Measurements from ENCODE around the gene APOH. TPM values are rescaled to one million over a fixed set of nuclear protein-coding genes. Genes with fewer than 3 reads are reported as not detected.

The APOH gene, protein sequence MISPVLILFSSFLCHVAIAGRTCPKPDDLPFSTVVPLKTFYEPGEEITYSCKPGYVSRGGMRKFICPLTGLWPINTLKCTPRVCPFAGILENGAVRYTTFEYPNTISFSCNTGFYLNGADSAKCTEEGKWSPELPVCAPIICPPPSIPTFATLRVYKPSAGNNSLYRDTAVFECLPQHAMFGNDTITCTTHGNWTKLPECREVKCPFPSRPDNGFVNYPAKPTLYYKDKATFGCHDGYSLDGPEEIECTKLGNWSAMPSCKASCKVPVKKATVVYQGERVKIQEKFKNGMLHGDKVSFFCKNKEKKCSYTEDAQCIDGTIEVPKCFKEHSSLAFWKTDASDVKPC
- total RNA-seq (ENCODE audit: low replicate concordance): not detected in 2 replicates

DNA sequence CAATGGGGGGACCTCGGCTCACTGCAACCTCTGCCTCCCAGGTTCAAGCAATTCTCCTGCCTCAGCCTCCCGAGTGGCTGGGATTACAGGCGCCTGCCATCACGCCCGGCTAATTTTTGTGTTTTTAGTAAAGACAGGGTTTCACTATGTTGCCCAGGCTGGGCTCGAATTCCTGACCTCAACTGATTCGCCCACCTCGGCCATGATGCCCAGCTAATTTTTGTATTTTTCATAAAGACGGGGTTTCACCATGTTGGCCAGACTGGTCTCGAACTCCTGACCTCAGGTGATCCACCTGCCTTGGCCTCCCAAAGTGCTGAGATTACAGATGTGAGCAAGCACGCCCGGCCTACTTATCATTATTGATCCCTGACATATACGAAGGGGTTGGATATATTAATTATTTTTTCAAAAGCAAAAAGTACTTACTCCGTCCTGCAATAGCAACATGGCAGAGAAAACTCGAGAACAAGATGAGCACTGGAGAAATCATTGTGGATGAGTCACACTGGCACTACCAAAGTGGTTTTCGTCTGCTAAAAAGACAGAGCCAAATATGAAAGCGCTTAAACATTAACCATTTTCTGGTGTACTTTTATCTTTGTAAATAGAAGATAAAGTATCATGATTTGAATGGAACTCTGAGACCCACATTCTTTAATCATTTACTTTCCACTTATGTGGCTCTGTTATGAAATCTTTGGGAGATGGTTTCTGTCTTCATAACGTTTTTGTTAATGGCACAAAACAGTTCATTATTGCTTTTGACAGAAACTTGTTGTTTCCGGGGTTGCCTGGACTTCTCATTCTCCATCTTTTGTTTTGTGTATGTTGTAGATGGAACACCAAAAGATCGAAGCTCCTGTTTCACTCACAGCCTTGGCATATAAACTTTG lies at the start of gene APOH:
Gene APOH (minus strand): TSS at position 529 of the 896 bp plus-strand sequence. CDS start 36 bp downstream, at position 493.
- H3K4me1 Mint-ChIP-seq: no peaks in the 10 kb centered on the region
- Histone ChIP-seq H3K9me3 (ENCODE audit: low read depth) (no peaks in the 10 kb centered on the region), H3K79me2 (ENCODE audit: low read depth) (no peaks in the 10 kb centered on the region), H3F3A (ENCODE audit: low read depth) (no peaks in the 10 kb centered on the region), H3K36me3 (no peaks in the 10 kb centered on the region), H3K27me3 (no peaks in the 10 kb centered on the region), H3K4me3 (no peak within 1 kb of the TSS), H3K4me1 (no peaks in the 10 kb centered on the region), H2AFZ (replicated peaks) (no peak within 1 kb of the TSS), H3K27ac (no peak within 1 kb of the TSS), H3K9ac (no peak within 1 kb of the TSS), H4K20me1 (ENCODE audit: low read depth) (no peaks in the 10 kb centered on the region), H3K4me2 (no peak within 1 kb of the TSS)
- peaks cover 6% of the 10 kb centered on the region for H3K27me3 Mint-ChIP-seq (ENCODE audit: insufficient read depth, low read depth)
- no peak within 1 kb of the TSS for H3K27ac Mint-ChIP-seq
- no peak for TF ChIP-seq EZH2phosphoT487 (IDR thresholded peaks at IDR 0.05)
- TF ChIP-seq, protein P1, sequence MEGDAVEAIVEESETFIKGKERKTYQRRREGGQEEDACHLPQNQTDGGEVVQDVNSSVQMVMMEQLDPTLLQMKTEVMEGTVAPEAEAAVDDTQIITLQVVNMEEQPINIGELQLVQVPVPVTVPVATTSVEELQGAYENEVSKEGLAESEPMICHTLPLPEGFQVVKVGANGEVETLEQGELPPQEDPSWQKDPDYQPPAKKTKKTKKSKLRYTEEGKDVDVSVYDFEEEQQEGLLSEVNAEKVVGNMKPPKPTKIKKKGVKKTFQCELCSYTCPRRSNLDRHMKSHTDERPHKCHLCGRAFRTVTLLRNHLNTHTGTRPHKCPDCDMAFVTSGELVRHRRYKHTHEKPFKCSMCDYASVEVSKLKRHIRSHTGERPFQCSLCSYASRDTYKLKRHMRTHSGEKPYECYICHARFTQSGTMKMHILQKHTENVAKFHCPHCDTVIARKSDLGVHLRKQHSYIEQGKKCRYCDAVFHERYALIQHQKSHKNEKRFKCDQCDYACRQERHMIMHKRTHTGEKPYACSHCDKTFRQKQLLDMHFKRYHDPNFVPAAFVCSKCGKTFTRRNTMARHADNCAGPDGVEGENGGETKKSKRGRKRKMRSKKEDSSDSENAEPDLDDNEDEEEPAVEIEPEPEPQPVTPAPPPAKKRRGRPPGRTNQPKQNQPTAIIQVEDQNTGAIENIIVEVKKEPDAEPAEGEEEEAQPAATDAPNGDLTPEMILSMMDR (IDR thresholded peaks at IDR 0.05): no peak
- no peak for TF ChIP-seq EZH2 (IDR thresholded peaks at IDR 0.05)
- no peak within 1 kb of the TSS for H3K4me3 Mint-ChIP-seq
- H3K9me3 Mint-ChIP-seq: no peaks in the 10 kb centered on the region
- no peak for DNase-seq (ENCODE audit: low spot score)
- no peaks in the 10 kb centered on the region for H3K36me3 Mint-ChIP-seq

DNA sequence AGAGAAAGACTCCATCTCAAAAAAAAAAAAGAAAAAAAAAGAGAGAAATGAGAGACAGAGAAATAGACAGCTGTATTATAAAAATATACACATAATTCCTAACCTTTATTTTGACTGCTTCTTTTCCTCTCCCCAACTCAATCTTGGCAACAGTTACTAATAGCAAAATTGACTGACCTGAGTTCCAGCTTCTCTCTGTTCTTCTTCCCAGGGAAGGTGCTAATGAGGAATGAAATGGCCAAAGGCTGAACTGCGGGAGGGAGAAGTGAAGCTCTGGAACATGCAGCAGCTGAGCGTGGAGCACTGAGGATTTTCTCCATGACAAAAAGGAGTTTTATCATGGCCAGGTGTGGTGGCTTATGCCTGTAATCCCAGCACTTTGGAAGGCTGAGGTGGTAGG lies 48.0 kb upstream of the APOH start:
- Histone ChIP-seq H3K4me1 (no peaks in the 10 kb centered on the region), H3F3A (ENCODE audit: low read depth) (no peaks in the 10 kb centered on the region), H4K20me1 (ENCODE audit: low read depth) (no peaks in the 10 kb centered on the region), H3K36me3 (no peaks in the 10 kb centered on the region), H3K79me2 (ENCODE audit: low read depth) (no peaks in the 10 kb centered on the region), H3K27ac (no peak overlapping the region), H3K9me3 (ENCODE audit: low read depth) (no peaks in the 10 kb centered on the region), H3K9ac (no peak overlapping the region), H3K4me3 (no peak overlapping the region), H2AFZ (replicated peaks) (no peak overlapping the region), H3K27me3 (no peaks in the 10 kb centered on the region), H3K4me2 (no peak overlapping the region)
- Mint-ChIP-seq H3K36me3 (no peaks in the 10 kb centered on the region), H3K27me3 (ENCODE audit: insufficient read depth, low read depth) (peaks cover 2% of the 10 kb centered on the region), H3K4me1 (no peaks in the 10 kb centered on the region), H3K27ac (no peak overlapping the region), H3K4me3 (no peak overlapping the region), H3K9me3 (no peaks in the 10 kb centered on the region)
- no peak for DNase-seq (ENCODE audit: low spot score)
- TF ChIP-seq, protein P1 (IDR thresholded peaks at IDR 0.05): no peak
- TF ChIP-seq EZH2 (IDR thresholded peaks at IDR 0.05) (no peak), EZH2phosphoT487 (IDR thresholded peaks at IDR 0.05) (no peak)

DNA sequence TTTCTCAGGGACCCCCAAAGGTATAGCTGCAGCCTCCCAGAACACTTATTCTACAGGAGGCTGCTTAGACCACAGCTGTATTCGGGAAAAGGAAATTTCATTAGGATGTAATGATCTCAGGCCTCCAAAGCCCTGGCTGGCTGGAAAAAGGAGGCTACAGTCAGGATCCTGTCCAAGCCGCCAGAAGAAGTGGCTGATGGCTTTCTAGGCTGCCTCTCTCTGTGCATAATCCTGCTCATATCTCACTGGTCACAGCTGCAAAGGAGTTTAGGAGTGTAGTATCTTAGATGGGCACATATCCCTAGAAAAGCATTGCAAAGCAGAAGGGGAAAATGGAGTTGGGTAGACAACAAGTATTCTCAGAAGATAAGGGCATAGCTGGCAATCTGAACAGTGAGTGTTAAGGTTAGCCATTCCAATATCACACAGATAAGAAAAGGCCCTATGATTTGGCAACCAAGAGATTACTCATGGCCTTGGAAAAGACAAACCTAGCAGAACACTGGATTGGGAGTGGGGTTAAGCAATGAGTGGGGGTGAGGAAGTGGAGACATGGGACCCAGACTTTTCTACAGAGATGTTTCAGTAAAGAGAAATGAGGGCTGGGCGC lies 47.2 kb upstream of the APOH start:
- Mint-ChIP-seq H3K27me3 (ENCODE audit: insufficient read depth, low read depth) (peaks cover 3% of the 10 kb centered on the region), H3K36me3 (no peaks in the 10 kb centered on the region), H3K27ac (no peak overlapping the region), H3K4me1 (no peaks in the 10 kb centered on the region), H3K4me3 (no peak overlapping the region), H3K9me3 (peaks cover 3% of the 10 kb centered on the region)
- Histone ChIP-seq H3K27me3 (no peaks in the 10 kb centered on the region), H3F3A (ENCODE audit: low read depth) (no peaks in the 10 kb centered on the region), H3K27ac (no peak overlapping the region), H3K36me3 (no peaks in the 10 kb centered on the region), H3K4me3 (no peak overlapping the region), H3K4me2 (no peak overlapping the region), H2AFZ (replicated peaks) (no peak overlapping the region), H3K9me3 (ENCODE audit: low read depth) (no peaks in the 10 kb centered on the region), H4K20me1 (ENCODE audit: low read depth) (no peaks in the 10 kb centered on the region), H3K4me1 (no peaks in the 10 kb centered on the region), H3K79me2 (ENCODE audit: low read depth) (no peaks in the 10 kb centered on the region), H3K9ac (no peak overlapping the region)
- no peak for DNase-seq (ENCODE audit: low spot score)
- no peak for TF ChIP-seq EZH2phosphoT487 (IDR thresholded peaks at IDR 0.05)
- TF ChIP-seq EZH2 (IDR thresholded peaks at IDR 0.05): no peak
- TF ChIP-seq, protein P1 (IDR thresholded peaks at IDR 0.05): no peak
